SKM-1 treated with dmso at 0.1 percent for 144 hours (cell line): ENCODE data around the gene TSPAN17.

Experiments
- DNase-seq: peaks from one replicate; lab custom pipeline; 2025; ENCODE audit not compliant: unreplicated experiment; lab: John Stamatoyannopoulos, UW

Gene TSPAN17

DNA sequence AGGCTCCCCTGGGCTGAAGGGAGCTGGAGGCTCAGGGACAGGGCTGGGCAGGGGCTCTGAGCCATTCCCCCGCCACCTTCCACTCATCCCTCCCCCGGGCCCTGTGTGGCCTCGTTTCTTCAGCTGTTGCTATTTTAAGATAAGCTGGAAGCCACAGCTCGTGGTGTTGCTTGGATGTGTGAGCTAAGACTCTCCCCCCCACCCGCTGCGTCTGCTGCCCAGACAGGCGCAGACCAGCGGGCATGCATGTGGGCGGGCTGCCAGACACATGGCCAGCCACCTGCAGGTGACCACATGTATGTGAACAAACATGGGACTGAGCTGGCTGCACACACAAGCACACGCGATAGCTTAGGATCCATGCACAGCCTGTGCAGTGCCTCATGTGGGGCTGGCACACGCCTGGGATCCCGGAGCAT lies 25.6 kb upstream of the TSPAN17 start:
- DNase-seq = no peak

DNA sequence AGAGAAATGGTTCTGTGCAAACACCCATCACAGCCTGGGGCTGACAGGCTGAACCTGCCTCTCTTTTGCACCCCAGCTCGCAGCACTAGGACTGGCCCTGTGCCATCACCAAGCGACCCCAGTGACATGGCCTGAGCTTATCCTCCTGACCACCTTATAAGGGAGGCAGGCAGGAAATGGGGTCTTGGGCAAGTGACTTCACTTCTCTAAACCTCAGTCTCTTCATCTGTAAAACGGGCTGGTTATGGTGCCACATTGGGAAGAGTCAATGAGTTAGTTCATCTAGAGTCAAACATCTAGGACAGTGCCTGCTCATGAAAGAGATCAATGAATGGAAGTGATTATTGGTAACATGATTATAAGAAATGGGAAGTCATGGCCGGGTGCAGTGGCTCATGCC lies 23.1 kb upstream of the TSPAN17 start:
- DNase-seq = no peak

DNA sequence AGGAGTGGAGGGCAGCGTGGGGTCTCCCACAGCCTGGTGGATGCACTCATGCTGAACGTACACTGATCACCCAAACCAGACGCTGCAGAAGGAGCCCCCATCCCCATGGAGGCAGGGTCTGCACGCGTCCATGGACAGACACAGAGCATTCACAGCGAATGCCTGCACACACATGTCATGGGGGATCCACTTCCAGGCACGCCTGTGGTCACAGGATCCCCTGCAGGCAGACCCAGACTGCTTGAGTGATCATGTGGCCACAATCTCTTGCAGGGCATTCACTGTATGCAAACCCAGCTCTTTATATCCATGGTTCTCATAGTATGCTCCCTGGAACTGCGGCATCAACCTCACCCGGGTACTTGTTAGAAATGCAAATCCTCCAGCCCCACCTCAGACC lies 22.3 kb upstream of the TSPAN17 start:
- no peak for DNase-seq

DNA sequence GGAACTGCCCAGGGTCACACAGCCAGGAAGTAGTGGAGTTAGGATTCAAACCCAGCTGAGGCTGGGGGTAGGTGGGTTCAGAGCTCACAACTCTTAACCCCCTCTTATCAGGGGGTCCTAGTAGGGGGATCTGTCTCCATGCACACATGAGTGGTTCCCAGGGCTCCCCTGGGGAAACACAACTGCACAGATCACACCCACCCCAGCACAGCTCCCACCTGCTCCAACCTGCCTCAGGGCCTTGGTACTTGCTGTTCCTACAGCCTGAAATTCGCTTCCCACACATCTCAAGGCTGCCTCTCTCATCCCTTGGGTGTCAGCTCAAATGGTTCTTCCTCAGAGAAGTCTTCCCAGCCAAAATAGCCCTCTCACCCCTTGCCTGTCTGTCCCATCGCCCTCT lies 21.8 kb upstream of the TSPAN17 start:
- no peak for DNase-seq

DNA sequence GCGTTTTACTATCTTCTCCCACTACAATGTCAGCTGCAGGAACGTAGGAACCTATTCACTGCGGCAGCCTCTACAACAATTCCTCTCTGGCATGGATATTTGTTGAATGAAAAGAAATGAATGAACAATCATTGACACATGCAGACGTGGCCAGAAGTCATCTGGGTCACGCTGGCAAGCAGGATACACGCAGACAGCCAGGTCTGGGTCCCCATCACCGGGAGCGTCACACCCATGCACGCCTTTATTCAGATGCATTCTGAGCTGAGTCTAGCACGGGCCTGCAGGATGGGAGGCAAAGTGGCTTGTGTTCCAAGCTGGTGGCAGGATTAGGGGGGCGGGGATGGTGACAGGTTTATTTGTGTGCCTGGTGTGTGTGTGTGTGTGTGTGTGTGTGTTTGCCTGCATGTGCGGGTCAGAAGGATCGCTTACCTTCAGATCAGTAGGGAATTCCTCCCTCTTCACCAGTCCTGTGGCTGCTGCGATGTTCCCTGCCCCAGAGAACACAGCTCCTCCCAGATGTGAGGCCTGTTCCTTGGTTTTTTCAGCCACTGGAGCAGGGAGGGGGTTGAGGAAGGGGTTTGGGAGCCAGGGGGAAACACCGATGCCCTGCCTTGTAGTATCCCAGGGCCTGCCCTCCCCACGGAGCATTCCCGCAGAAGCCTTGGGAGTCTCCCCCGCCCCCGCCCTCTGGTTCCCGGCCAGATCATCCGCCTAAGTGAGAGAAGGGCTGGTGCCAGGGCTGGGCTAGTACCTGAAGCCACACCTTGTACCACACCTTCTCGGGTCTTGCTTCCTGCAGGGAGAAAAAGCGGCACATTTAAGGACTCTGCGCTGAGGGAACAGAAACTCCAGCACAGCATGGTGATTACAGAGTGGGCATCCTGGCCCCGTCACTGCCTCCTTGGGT lies 21.1 kb upstream of the TSPAN17 start:
- DNase-seq = no peak

DNA sequence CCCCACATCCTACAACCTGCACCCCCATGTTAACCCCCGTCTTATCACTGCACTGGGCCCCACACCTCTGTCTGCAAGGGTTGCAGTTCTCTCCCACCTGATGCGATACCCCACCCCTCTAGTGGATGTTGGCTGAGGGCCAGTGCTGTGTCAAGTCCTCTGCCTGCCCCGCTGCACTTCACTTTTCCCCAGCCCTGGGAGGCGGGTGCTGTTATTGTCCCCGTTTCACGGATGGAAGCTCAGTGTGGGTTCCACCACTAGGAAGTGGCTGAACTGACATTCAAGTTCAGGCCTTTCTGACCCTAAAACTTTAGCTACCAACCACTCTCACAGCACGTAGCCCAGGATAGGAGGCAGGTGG lies 20.4 kb upstream of the TSPAN17 start:
- DNase-seq = no peak

DNA sequence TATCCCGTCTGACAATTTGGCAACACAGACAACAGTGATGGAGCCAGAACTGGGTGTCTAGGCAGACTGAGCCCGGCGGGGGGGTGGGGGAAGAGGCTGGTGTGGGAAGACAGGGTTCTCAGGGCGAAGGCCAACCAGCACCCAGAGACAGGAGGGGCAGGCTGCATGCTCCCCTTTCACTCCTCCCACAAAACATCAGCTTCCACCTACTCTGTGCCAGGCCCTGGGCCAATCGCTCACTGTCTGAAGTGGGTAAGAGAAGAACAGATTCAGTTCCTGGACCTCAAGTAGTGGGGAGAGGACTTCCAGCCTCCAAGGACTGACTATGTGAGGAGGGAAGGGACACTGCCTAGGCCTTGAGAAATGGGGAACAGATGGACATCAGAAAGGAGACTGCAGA lies 19.7 kb upstream of the TSPAN17 start:
- no peak for DNase-seq

DNA sequence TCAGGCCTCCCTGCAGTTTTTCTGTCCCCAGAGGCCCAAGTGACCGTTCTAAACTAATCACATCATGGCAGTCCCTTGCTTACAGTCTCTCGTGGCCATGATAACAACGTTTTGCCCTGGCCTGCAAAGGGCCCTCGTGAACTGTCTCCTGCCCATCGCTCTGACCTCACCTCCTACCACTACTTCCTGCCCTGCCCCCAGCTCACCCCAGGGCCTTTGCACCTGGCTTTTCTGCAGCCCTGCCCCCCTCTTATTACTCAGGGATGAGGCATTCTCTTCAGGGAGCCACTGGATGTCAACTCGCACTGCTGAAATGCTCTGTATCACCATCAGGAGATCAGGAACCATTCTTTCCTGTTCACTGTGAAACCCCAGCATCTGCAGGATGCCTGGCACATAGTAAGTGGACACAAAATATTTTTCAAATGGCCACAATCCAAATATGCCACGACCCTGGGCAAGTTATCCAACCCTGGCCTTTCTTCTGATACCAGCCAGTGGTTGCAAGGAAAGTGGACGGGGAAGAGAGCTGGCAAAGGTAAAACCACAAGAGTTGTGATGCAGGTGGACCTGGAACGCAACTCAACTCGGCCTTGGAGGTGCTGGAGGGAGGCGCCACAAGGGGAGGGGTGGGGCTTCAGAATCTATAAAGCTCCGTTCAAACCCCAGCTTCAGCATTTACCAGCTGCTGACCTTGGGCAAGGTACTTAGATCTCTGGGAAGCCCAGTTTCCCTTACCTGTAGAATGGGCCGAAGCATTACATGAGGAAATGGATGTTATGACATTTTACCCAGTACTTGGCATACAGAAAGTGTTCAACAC lies 18.7 kb upstream of the TSPAN17 start:
- no peak for DNase-seq

DNA sequence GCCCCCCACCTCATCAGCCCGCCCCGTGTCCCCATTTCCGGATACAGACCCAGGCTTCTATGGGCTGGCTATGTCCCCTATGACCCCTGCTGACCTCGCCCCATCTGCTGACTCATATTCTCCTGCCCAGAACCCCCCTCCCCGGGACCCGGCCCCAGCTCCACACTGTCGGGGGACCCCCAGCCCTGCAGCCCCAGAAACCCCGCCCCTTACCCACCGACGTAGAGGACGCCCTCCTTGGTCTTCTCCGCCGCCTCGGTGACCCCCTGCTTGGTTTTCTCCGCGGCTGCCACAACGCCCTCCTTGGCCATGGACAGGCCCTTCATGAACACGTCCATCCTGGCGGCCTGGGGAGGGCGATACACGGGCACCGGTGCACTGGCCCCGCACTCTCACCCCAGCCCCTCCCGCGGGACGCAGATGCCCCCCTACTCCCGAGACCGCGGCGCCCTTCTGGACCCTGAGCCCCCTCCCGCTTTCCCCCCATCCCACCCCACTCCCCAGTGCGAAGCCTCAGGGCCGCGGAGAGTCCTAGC lies 17.9 kb upstream of the TSPAN17 start:
- DNase-seq = no peak

DNA sequence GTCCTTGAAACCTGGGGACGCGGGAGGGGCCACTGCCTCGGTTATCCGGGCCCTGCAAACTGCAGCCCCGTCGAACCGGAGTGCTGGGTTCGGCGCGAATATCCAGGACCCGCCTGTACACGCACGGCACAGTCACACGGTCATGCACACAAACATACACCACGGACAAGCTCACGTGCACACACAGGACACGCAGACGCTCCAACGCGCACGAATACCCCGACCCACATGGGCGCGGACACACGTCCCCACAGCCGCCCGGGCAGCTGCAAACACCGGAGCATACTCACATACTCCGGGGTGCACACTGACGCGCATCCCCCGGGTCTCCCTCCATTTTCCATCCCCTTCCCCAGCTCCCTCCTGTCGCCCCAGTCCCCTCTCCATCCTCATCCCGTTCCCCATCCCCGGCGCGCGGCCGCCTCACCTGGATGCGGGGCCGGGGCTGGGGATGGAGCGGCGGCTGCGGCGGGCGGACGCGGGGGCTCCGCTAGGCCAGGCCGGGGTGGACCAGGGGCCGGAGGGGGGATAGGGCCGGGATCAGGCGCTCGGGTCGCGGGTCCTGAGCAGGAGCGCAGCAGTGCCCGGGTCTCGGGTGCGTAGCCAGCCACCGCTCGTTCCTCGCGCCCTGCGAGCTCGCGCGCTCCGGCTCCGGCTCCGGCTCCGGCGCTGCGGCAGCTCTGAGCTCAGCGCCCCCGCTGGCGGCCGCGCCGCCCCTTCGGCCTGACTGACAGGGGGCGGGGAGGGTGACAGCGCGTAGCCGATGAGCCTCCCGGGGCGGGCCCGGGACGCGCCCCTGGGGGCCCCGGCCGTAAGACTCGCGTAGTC lies 17.2 kb upstream of the TSPAN17 start, which contains the start of the genes EIF4E1B and SNCB:
Gene EIF4E1B, plus strand, starts transcription at position 823 of the 828 bp plus-strand sequence. CDS start 12,113 bp downstream, outside the sequence.
Gene SNCB, minus strand, starts transcription at position 682 of the 828 bp plus-strand sequence. CDS start 880 bp downstream, outside the sequence.
- no peak for DNase-seq

DNA sequence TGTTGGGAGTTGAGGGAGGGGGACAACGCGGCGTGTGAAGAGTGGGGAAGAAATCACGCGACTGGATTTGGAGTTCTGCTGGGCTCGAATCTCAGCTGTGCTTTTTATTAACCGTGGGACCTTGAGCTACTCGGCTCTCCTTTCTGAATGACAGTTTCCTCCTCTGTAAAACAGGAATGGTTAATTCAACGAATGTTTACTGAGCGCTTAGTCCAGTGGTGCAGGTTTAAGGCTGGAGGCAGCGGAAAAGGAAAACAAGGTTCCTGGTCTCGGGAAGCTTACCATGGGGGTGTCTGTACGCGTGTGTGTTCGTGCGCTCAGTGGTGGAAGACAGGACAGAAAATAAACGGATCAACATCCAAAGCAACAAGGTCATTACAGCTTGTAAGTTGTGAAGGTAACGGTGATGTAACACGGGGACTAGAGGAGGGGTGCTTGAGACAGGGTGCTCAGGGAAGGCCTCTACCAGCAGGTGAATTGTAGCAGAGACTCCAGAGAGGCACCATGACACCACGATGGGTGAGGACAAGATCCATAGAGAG lies 16.5 kb upstream of the TSPAN17 start:
- no peak for DNase-seq

DNA sequence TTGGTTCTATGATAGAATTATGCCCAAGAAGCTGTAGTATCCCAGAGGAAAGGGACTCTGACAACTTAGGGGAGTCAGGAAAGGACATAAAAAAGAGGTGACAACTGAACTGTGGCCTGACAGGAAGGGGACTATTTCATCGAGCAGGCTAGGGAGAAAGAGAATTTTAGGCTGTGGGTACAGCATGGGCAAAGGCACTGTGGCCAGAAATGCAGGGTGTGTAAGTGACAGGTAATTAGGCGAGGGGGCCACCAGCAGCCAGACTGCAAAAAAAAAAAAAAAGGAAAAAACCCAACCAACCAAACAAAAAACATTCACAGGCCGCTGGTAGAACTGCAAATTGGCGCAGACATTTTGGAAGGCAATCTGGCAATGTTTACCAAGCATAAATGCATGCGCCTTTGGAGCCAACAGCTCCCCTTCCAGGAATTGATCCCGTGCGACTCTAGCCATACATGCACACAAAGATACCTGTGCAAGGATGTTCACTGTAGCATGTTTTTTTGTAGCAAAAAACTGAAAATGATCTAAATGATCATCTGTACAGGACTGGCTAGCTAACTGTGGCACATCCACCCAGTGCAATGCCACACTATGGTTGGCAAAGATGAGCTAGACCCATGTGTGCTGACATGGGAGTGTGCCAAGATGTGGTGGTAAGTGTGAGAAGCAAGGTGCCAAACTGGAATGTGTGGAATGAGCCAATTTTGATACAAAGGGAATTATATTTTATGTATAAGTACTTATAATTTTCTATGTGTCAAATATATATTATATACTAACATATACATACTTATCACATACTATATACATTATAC lies 15.7 kb upstream of the TSPAN17 start:
- DNase-seq = no peak

DNA sequence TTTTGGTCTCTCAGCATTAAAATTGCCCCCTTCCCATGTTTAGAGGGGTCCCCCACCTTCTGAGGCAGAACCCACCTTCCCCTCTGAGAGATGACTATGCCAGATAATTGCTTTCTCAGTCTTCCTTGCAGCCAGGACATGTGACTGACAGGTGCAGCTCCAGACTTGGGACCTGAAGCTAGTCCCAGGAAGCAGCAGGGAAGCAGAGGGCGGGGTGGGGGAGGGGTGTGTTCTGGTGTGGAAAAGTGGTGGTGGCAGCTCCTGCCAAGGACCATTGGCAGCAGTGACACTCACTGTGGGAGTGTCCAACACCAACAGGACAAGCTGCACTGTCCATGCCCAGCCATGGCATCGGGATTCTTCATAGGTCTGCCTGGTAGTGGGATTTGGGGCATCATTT lies 14.5 kb upstream of the TSPAN17 start:
- no peak for DNase-seq

DNA sequence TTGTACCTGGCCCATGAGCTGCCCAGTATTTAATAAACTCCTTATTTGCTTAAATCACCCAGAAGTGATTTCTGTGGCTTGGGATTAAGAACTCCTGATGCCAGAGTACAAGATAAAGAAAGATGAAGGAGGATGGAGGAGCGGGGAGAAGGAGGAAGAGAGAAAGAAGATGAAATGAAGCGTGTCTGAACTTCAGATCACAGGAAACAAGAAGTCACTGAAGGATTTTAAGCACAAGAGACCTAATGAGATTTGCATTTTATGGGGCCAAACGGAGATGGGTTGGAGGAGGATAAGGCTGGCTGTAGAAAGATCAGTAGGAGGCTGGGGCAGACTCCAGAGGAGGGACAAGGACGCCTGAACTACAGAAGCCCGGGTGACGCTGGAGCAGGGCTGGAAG lies 13.7 kb upstream of the TSPAN17 start:
- no peak for DNase-seq

DNA sequence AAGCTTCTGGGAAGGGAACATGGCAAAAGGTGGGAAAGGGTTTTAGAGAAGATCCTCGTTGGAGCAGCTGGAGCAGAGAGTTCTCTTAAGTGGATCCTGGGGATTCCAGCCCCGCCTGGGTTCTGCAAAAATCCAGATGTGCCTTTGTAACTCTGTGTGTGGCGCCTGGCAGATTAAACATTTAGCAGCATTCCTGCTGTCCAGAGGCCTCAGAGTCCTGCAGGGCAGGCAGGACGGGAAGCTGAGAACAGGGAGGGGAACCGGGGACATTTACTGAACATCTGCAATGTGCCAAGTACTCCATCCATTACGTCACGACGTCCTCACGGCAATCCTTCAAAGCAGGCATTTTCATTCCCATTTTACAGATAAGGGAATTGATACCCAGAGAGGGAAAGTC lies 10.9 kb upstream of the TSPAN17 start:
- no peak for DNase-seq

DNA sequence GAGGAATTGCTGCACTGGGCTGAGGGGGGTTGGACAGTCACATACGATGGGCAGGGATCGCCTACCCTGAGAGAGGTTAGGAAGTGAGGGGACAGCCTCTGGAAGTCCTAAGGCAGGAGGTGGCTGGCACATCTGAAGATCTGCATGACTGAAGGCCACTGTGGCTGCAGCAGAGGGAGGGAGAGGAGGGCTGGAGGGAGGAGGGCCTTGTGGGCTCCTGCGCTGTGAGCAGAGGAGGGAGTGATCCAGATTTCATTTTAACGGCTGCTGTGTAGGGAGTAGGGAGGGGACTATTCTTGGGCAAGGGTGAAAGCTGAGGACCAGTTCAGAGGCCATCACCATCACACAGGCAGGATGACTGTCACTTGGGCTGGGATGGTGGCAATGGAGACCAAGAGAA lies 9.7 kb upstream of the TSPAN17 start:
- no peak for DNase-seq

DNA sequence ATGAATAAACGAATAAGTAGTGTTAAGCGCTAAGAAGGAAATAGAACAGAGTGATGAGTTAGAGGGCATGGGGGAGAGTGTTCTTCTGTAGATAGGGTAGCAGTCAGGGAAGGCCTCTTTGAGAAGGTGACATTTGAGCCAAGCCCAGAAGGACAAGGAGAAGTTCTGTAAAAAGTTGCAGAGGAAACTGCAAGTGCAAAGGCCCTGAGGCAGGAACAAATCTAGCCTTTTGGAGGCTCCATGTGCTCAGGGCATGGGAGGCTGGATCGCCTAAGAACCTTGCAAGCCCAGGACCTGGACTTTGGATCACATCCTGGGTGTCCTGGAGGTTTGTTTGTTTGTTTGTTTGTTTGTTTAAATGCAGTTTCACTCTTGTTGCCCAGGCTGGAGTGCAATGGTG lies 8.8 kb upstream of the TSPAN17 start:
- no peak for DNase-seq

DNA sequence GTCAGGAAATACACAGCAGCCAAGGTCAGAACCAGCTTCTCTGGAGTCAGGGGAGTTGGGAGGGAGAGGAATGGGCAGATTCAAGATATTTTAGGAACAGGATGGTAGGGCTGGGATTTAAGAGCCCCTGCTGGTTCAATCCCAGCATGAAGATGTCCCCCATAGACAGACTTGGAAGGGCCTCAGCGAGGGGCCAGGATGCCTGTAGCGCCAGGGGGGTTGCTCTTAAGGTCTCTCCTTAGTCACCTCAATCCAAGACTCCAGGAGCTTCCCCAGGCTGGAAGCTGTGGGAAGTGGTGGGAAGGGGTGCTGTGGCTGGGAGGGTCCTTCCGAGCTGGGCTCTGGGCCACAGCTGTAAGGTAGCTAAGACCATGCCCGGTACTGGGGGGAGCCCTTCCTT lies 8.1 kb upstream of the TSPAN17 start:
- DNase-seq = no peak

DNA sequence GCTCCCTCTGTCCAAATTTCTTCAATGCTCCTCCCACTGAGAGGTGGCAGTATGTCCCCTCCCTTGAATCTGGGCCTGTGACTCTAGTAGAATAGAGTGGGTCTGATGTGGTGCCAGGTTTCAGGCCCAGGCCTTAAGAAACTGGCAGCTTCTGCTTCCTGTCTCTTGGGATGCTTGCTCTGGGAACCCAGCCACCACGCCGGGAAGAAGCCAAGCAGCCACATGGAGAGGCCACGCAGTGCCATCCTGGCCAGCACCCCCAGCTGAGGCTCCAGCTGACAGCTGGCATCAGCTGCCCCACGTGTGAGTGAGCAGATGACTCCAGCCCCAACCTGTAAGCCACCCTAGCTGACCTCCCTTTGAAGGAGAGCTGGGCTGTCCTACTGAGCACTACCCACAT lies 7.3 kb upstream of the TSPAN17 start:
- no peak for DNase-seq

DNA sequence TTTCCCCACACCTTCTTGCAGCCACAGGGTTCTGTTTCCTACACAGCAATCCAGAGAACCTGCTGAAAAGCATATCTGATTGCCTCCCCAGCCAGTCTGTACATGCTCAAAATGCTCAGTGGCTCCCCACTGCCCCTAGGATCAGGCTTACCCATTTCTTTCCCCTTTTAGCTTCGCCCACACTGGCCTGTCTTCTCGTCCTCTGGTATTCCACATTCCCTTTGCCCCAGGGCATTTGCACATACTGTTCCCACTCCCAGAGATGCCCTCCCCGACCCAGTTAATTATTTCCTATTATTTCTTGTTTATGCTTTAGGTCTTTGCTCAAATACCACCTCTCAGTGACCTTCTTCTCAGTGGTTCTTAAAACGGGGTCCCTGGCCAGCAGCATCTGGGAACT lies 6.7 kb upstream of the TSPAN17 start:
- DNase-seq = no peak
